ENCODE results near the gene GLIPR2.

DNA sequence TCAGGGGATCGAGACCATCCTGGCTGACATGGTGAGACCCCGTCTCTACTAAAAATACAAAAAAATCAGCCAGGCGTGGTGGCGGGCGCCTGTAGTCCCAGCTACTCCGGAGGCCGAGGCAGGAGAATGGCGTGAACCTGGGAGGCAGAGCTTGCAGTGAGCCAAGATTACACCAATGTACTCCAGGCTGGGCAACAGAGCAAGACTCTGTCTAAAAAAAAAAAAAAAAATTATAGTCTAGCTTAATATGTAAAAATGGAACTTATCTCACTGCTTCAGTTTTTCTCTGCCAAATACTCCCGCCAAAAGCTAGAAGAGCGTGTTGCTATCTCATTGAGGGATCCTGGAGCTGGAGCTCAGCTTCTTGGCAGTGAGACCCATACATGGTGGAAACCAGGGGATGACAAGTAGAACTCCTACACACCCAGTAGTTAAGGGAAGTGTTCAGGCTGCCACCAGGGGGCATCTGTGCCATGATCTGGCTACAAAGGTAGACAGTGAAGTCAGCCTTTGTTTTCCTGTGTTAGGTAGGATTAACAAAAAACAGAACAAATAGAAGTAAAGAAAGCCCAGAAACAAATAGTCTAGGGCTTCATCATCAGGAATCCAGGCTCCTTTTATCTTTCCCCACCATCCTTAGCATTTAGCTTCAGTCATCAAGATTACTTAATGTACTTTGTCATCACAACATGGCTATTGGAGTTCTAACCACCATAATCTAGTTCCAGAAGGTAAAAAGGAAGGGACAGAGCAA, 33.6 kb upstream of the GLIPR2 start:
- no peak for TF ChIP-seq EZH2 (IDR thresholded peaks at IDR 0.05; ENCODE audit: low read length)
- TF ChIP-seq CTCF (optimal IDR thresholded peaks at IDR 0.05 in 1 of 3, IDR thresholded peaks at IDR 0.05 in 1 of 3, conservative IDR thresholded peaks at IDR 0.05 in 1 of 3; ENCODE audit: extremely low read depth in 1 of 3, insufficient read depth in 2 of 3, low read length in 3 of 3): peak; percentile 73 to 88 (median 81)

Data from keratinocyte (primary cell).